Ishikawa (cell line): ENCODE measurements around the gene ORM1.

Source experiments
- CEBPB ChIP-seq: IDR thresholded peaks from 2 replicates; pipeline ENCODE4 v1.6.1; 2012
- CREB1 ChIP-seq: IDR thresholded peaks from 2 replicates; pipeline ENCODE4 v1.6.1; 2012; ENCODE audit warnings: low read depth
- EP300 ChIP-seq: IDR thresholded peaks from 2 replicates; pipeline ENCODE4 v1.6.1; 2012; ENCODE audit warnings: borderline replicate concordance
- FOXM1 ChIP-seq: IDR thresholded peaks from 2 replicates; pipeline ENCODE4 v1.6.1; 2012; ENCODE audit warnings: low read depth, borderline replicate concordance
- MAX ChIP-seq: IDR thresholded peaks from 2 replicates; pipeline ENCODE4 v1.6.1; 2012
- NFIC ChIP-seq: IDR thresholded peaks from 2 replicates; pipeline ENCODE4 v1.6.1; 2012
- RAD21 ChIP-seq: IDR thresholded peaks from 2 replicates; pipeline ENCODE4 v1.6.1; 2012; ENCODE audit warnings: low read depth
- TAF1 ChIP-seq: IDR thresholded peaks from 2 replicates; pipeline ENCODE4 v1.6.1; 2012; ENCODE audit warnings: low read depth, mild to moderate bottlenecking
- TF ChIP-seq, protein P1 (sequence below): IDR thresholded peaks from 2 replicates; pipeline ENCODE4 v1.6.1; 2012; ENCODE audit warnings: low read depth, mild to moderate bottlenecking

DNA sequence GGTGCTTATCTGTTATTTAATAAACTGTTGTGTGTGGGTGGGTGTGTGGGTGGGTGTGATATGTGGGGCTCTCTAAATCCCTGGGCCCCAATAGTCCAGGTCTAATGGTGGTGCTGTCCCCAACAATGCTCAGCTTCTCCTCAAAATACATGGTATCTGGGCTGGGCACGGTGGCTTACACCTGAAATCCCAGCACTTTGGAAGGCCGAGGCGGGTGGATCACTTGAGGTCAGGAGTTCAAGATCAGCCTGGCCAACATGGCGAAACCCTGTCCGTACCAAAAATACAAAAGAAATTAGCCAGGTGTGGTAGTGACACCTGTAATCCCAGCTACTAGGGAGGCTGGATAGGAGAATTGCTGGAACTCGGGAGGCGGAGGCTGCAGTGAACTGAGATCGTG, 4.5 kb upstream of the ORM1 start:
- TF ChIP-seq EP300, result no peak
- TF ChIP-seq, protein P1, sequence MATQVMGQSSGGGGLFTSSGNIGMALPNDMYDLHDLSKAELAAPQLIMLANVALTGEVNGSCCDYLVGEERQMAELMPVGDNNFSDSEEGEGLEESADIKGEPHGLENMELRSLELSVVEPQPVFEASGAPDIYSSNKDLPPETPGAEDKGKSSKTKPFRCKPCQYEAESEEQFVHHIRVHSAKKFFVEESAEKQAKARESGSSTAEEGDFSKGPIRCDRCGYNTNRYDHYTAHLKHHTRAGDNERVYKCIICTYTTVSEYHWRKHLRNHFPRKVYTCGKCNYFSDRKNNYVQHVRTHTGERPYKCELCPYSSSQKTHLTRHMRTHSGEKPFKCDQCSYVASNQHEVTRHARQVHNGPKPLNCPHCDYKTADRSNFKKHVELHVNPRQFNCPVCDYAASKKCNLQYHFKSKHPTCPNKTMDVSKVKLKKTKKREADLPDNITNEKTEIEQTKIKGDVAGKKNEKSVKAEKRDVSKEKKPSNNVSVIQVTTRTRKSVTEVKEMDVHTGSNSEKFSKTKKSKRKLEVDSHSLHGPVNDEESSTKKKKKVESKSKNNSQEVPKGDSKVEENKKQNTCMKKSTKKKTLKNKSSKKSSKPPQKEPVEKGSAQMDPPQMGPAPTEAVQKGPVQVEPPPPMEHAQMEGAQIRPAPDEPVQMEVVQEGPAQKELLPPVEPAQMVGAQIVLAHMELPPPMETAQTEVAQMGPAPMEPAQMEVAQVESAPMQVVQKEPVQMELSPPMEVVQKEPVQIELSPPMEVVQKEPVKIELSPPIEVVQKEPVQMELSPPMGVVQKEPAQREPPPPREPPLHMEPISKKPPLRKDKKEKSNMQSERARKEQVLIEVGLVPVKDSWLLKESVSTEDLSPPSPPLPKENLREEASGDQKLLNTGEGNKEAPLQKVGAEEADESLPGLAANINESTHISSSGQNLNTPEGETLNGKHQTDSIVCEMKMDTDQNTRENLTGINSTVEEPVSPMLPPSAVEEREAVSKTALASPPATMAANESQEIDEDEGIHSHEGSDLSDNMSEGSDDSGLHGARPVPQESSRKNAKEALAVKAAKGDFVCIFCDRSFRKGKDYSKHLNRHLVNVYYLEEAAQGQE, result no peak
- no peak for TF ChIP-seq CEBPB
- no peak for TF ChIP-seq NFIC
- TF ChIP-seq CREB1, result no peak
- no peak for TF ChIP-seq FOXM1
- TF ChIP-seq TAF1, result no peak
- no peak for TF ChIP-seq RAD21
- TF ChIP-seq MAX, result no peak
